Liver (tissue), 9 donors: Measurements from ENCODE around the gene TBC1D4. TPM values are rescaled to one million over a fixed set of nuclear protein-coding genes. Genes with fewer than 3 reads are reported as not detected.

Experiments used
- DNase-seq: peaks from one replicate; pipeline ENCODE4 v3.0.0-alpha.2; 2017; ENCODE audit warnings: low spot score
- H3K27ac ChIP-seq, 2 donors: one replicate each; pipeline ENCODE4 v1.7.0; 2013; ENCODE audit warnings: inconsistent platforms in 2 of 2, low read length in 2 of 2, control low read depth in 1 of 2, low read depth in 1 of 2, mild to moderate bottlenecking in 1 of 2
- H3K27me3 ChIP-seq, 4 donors: one replicate each; pipeline versions ENCODE4 v1.6.1 to v1.7.0; 2013; ENCODE audit warnings: low read length in 3 of 4, inconsistent platforms in 1 of 4, mild to moderate bottlenecking in 1 of 4, moderate library complexity in 1 of 4; ENCODE audit not compliant: control insufficient read depth in 4 of 4, insufficient read depth in 4 of 4
- H3K36me3 ChIP-seq, 4 donors: one replicate each; pipeline versions ENCODE4 v1.6.1 to v1.7.0; 2013; ENCODE audit warnings: low read length in 3 of 4, mild to moderate bottlenecking in 3 of 4, low read depth in 1 of 4, moderate library complexity in 1 of 4; ENCODE audit not compliant: control insufficient read depth in 4 of 4, insufficient read depth in 3 of 4
- H3K4me1 ChIP-seq, 4 donors: one replicate each; pipeline versions ENCODE4 v1.6.1 to v1.7.0; 2013; ENCODE audit warnings: low read length in 3 of 4, mild to moderate bottlenecking in 3 of 4, moderate library complexity in 1 of 4; ENCODE audit not compliant: control insufficient read depth in 4 of 4, insufficient read depth in 4 of 4
- H3K4me3 ChIP-seq, 3 donors: one replicate each; pipeline versions ENCODE4 v1.6.1 to v1.7.0; 2013; ENCODE audit warnings: low read length in 3 of 3, control low read depth in 1 of 3, low read depth in 1 of 3, mild to moderate bottlenecking in 1 of 3
- H3K9ac ChIP-seq, 2 donors: one replicate each; pipeline ENCODE4 v1.7.0; 2013; ENCODE audit warnings: low read length in 2 of 2, mild to moderate bottlenecking in 2 of 2, moderate library complexity in 2 of 2, control low read depth in 1 of 2, low read depth in 1 of 2
- H3K9me3 ChIP-seq, 4 donors: one replicate each; pipeline versions ENCODE4 v1.6.1 to v1.7.0; 2013; ENCODE audit warnings: low read length in 3 of 4; ENCODE audit not compliant: control insufficient read depth in 4 of 4
- FOXA1 ChIP-seq: IDR thresholded peaks from 2 replicates; pipeline ENCODE4 v1.6.1; 2016; ENCODE audit warnings: antibody characterized with exemption
- FOXA2 ChIP-seq: IDR thresholded peaks from 2 replicates; pipeline ENCODE4 v1.6.1; 2016; ENCODE audit warnings: antibody characterized with exemption
- GABPA ChIP-seq, 2 donors: IDR thresholded peaks in 1 of 2; conservative IDR thresholded peaks in 1 of 2; 2 replicates each; pipeline ENCODE4 v1.6.1; 2016; ENCODE audit warnings: antibody characterized with exemption in 2 of 2, mild to moderate bottlenecking in 1 of 2, moderate library complexity in 1 of 2
- HNF4A ChIP-seq, 2 donors: conservative IDR thresholded peaks; 2 replicates each; pipeline ENCODE4 v1.6.1; 2016; ENCODE audit warnings: antibody characterized with exemption in 2 of 2, mild to moderate bottlenecking in 2 of 2
- RAD21 ChIP-seq, 2 donors: IDR thresholded peaks; 2 replicates each; pipeline ENCODE4 v1.6.1; 2016; ENCODE audit warnings: antibody characterized with exemption in 2 of 2, mild to moderate bottlenecking in 2 of 2
- TAF1 ChIP-seq: conservative IDR thresholded peaks from 2 replicates; pipeline ENCODE4 v1.6.1; 2016; ENCODE audit warnings: antibody characterized with exemption, mild to moderate bottlenecking
- WGBS: extraction: QIAGEN DNeasy Blood & Tissue Kit; methylation state at CpG from one replicate; pipeline ENCODE4 v1.1.7; 2013; 5-methylcytosine and 5-hydroxymethylcytosine counted together
- polyA plus RNA-seq, 2 donors: library from polyadenylated mRNA; stranded (reverse) in 1 of 2; unstranded in 1 of 2; fragments of 200-250 nt in 1 of 2; fragments of >200 nt in 1 of 2; fragmentation: Nextera tagmentation in 1 of 2; extraction: Ambion mirVana in 1 of 2; gene quantifications; one replicate each; pipeline versions ENCODE4 v1.2.1 to v1.2.3, GENCODE V29; 2013 to 2015
- total RNA-seq, 2 donors: library from RNA; depleted of rRNA; stranded (reverse); fragments of >200 nt; gene quantifications; one replicate each; pipeline ENCODE4 v1.2.3, GENCODE V29; 2014
- TF ChIP-seq, protein P1 (sequence below): IDR thresholded peaks from 2 replicates; pipeline ENCODE4 v1.6.1; 2016; ENCODE audit warnings: antibody characterized with exemption, mild to moderate bottlenecking
- TF ChIP-seq, protein P2 (sequence below): fragments of 150-350 bp; IDR thresholded peaks from 2 replicates; pipeline ENCODE4 v1.5.1; 2017; ENCODE audit warnings: improper control_type of control experiment, low read depth, low read length; ENCODE audit not compliant: missing input control
- donor health status: healthy.
- donor health status: healthy.
- donor health status: healthy.
- donor health status: healthy.
- donor health status: healthy.

The TBC1D4 gene
- total and polyA plus RNA-seq, 4 donors: 2.3 to 11.1 (median 6.5) TPM

DNA sequence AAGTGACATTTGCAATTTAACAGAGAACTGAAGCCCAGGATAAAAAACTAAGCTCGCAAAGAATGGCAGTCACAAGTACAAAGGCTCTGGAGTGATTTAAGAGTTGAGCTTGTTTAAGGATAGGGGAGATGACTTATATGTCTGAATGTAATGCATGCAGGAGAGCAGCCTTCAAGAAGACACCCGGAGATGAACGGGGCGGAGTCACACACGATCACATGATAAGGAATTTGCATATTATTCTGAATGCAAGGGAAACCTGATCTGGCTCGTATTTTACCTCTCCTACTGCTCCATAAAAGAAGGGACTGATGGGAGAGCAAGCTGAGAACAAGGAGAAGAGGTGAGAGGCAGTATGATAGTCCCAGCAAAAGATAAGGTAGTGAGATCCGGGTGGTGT, 12.9 kb downstream of the TBC1D4 start (continued):
- TF ChIP-seq, protein P1, sequence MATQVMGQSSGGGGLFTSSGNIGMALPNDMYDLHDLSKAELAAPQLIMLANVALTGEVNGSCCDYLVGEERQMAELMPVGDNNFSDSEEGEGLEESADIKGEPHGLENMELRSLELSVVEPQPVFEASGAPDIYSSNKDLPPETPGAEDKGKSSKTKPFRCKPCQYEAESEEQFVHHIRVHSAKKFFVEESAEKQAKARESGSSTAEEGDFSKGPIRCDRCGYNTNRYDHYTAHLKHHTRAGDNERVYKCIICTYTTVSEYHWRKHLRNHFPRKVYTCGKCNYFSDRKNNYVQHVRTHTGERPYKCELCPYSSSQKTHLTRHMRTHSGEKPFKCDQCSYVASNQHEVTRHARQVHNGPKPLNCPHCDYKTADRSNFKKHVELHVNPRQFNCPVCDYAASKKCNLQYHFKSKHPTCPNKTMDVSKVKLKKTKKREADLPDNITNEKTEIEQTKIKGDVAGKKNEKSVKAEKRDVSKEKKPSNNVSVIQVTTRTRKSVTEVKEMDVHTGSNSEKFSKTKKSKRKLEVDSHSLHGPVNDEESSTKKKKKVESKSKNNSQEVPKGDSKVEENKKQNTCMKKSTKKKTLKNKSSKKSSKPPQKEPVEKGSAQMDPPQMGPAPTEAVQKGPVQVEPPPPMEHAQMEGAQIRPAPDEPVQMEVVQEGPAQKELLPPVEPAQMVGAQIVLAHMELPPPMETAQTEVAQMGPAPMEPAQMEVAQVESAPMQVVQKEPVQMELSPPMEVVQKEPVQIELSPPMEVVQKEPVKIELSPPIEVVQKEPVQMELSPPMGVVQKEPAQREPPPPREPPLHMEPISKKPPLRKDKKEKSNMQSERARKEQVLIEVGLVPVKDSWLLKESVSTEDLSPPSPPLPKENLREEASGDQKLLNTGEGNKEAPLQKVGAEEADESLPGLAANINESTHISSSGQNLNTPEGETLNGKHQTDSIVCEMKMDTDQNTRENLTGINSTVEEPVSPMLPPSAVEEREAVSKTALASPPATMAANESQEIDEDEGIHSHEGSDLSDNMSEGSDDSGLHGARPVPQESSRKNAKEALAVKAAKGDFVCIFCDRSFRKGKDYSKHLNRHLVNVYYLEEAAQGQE: no peak

DNA sequence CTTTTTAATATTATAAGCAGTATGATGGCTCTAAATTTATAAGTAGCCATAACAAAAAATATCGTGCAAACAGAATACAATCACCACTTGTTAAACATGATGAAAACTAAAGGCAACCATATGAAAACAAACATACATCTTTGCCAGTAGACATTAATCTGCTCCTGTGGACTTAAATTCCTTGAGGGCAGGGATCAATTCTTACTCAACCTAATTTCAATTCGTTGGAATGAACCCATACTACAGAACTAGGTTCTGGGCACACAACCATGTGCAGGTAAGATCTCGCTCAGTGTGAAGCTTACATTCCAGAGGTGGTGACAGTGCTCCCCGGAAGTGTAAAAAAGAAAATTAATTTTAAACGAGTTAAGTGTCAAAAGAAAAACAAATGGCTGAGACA, 13.4 kb downstream of the TBC1D4 start:
- TF ChIP-seq HNF4A (conservative IDR thresholded peaks at IDR 0.05) (peak in 1 of 2 donors; percentile 60), TAF1 (no peak)
- TF ChIP-seq, protein P2, sequence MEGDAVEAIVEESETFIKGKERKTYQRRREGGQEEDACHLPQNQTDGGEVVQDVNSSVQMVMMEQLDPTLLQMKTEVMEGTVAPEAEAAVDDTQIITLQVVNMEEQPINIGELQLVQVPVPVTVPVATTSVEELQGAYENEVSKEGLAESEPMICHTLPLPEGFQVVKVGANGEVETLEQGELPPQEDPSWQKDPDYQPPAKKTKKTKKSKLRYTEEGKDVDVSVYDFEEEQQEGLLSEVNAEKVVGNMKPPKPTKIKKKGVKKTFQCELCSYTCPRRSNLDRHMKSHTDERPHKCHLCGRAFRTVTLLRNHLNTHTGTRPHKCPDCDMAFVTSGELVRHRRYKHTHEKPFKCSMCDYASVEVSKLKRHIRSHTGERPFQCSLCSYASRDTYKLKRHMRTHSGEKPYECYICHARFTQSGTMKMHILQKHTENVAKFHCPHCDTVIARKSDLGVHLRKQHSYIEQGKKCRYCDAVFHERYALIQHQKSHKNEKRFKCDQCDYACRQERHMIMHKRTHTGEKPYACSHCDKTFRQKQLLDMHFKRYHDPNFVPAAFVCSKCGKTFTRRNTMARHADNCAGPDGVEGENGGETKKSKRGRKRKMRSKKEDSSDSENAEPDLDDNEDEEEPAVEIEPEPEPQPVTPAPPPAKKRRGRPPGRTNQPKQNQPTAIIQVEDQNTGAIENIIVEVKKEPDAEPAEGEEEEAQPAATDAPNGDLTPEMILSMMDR: no peak
- Histone ChIP-seq H3K27ac (no peak overlapping the region), H3K9me3 (no peaks in the 10 kb centered on the region), H3K4me3 (no peak overlapping the region), H3K9ac (no peak overlapping the region), H3K27me3 (no peaks in the 10 kb centered on the region), H3K36me3 (no peaks in the 10 kb centered on the region), H3K4me1 (peaks cover 0 to 6% (median 2%) of the 10 kb centered on the region in 4 donors)
- WGBS: 77% methylated on average over 5 of the region's 5 CpGs
- no peak for DNase-seq

DNA sequence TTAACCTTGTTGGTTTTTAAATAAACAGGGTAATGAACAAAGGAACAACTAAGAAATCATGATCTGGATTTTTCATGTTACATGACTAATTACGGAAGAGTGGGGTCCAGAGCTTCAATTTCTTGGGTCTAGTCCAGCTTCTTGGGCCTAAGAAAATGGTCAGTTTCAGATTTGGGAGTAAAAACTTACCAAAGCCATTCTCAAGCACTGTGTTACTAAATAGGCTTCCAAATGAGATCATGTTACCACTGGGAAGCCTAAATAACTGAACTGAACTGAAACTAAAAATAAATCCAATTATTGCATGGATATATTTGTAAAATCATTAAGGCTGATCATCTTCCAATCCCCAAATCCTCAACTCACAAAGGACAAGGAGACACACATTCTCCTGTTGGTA, 13.9 kb downstream of the TBC1D4 start:
- TF ChIP-seq GABPA (IDR thresholded peaks at IDR 0.05 in 1 of 2, conservative IDR thresholded peaks at IDR 0.05 in 1 of 2): no peak
- no peak for TF ChIP-seq TAF1
- TF ChIP-seq, protein P1: no peak
- TF ChIP-seq FOXA2: no peak
- TF ChIP-seq HNF4A (conservative IDR thresholded peaks at IDR 0.05): no peak
- no peak for TF ChIP-seq RAD21 (IDR thresholded peaks at IDR 0.05)
- TF ChIP-seq, protein P2: no peak
- TF ChIP-seq FOXA1: no peak
- Histone ChIP-seq H3K4me3 (no peak overlapping the region), H3K36me3 (no peaks in the 10 kb centered on the region), H3K27me3 (no peaks in the 10 kb centered on the region), H3K4me1 (peaks cover 0 to 6% (median 2%) of the 10 kb centered on the region in 4 donors), H3K9ac (no peak overlapping the region), H3K9me3 (no peaks in the 10 kb centered on the region), H3K27ac (no peak overlapping the region)
- no peak for DNase-seq
- 83% methylated on average over 1 of the region's 1 CpG for WGBS
